ENCODE data around the gene TNRC6A.

DNA sequence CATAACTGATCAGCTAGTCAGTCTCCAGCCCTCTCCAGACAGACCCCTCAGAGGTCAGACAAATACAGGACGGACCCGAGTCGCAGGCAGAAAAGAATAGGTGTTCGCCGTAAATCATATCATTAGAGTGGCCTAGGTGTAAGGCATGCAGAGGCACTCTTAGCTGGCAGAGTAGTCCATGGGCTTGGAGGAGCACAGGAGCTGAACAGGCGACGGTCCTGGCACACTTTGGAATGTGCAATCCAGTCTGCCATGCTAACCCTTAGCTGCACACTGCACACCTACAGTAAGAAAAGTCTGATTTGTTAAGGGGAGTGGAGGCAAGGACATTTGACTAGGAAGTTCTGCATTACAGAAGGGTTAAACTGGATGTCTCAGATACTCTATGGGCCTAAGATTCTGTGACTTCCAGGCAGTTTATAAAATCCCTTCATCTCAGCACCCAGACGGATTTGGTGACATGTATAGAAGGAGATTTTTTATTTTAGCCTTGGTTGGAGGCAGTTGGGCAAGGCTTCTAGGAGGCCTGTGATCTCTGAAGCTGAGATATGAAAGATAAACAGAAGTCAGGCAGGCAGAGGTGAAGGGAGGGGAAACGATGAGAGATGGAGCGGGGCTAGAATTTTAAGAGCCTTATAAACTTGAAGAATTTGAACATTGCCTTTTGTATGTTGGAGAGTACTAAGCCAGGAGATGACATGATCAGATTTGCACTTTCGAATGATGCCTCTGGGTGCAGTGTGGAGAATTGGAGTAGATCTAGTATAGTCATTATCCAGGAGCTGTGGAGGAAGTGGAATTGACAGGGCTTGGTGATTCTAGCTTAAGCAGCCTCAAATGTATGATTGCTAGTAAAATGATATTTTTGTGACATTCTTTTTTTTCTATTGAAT is 81.7 kb downstream of the TNRC6A start:
- TF ChIP-seq, protein P1, sequence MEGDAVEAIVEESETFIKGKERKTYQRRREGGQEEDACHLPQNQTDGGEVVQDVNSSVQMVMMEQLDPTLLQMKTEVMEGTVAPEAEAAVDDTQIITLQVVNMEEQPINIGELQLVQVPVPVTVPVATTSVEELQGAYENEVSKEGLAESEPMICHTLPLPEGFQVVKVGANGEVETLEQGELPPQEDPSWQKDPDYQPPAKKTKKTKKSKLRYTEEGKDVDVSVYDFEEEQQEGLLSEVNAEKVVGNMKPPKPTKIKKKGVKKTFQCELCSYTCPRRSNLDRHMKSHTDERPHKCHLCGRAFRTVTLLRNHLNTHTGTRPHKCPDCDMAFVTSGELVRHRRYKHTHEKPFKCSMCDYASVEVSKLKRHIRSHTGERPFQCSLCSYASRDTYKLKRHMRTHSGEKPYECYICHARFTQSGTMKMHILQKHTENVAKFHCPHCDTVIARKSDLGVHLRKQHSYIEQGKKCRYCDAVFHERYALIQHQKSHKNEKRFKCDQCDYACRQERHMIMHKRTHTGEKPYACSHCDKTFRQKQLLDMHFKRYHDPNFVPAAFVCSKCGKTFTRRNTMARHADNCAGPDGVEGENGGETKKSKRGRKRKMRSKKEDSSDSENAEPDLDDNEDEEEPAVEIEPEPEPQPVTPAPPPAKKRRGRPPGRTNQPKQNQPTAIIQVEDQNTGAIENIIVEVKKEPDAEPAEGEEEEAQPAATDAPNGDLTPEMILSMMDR (IDR thresholded peaks at IDR 0.05; ENCODE audit: low read depth, low read length) = no peak
- TF ChIP-seq EZH2phosphoT487 (IDR thresholded peaks at IDR 0.05; ENCODE audit: low read depth) = no peak
